ENCODE data around the gene ENG.
"Not testable (repeated sequence)": the region's sequence is repeated elsewhere in the genome, so short reads cannot be mapped to it uniquely, and the experiment has no call there.

The ENG gene

DNA sequence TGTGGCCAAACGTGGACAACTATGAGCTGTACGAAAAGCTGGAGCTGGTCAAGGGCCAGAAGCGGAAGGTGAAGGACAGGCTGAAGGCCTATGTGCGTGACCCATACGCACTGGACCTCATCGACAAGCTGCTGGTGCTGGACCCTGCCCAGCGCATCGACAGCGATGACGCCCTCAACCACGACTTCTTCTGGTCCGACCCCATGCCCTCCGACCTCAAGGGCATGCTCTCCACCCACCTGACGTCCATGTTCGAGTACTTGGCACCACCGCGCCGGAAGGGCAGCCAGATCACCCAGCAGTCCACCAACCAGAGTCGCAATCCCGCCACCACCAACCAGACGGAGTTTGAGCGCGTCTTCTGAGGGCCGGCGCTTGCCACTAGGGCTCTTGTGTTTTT is 65.3 kb downstream of the ENG start:
- Histone ChIP-seq H3K27me3 (ENCODE audit: insufficient read depth, low read length) (no peaks in the 10 kb centered on the region), H3K36me3 (ENCODE audit: insufficient read depth, low read length) (peaks cover 30% of the 10 kb centered on the region), H2AFZ (ENCODE audit: low read length, unreplicated experiment) (no peak overlapping the region), H3K27ac (ENCODE audit: low read depth, low read length) (no peak overlapping the region), H3K79me2 (ENCODE audit: control insufficient read depth, insufficient read depth, low read length, unreplicated experiment) (peaks cover 46% of the 10 kb centered on the region), H3K4me3 (ENCODE audit: low read depth, low read length) (no peak overlapping the region), H3K4me1 (ENCODE audit: control insufficient read depth, insufficient read depth, low read length, unreplicated experiment) (peaks cover 13% of the 10 kb centered on the region)

GRCh38 chr9:127788337-127789011 is 66.0 kb downstream of the ENG start:
- Histone ChIP-seq H3K27me3 (ENCODE audit: insufficient read depth, low read length) (no peaks in the 10 kb centered on the region), H3K79me2 (ENCODE audit: control insufficient read depth, insufficient read depth, low read length, unreplicated experiment) (peaks cover 46% of the 10 kb centered on the region), H3K36me3 (ENCODE audit: insufficient read depth, low read length) (peaks cover 30% of the 10 kb centered on the region), H2AFZ (ENCODE audit: low read length, unreplicated experiment) (no peak overlapping the region), H3K4me3 (ENCODE audit: low read depth, low read length) (no peak overlapping the region), H3K4me1 (ENCODE audit: control insufficient read depth, insufficient read depth, low read length, unreplicated experiment) (peaks cover 13% of the 10 kb centered on the region), H3K27ac (ENCODE audit: low read depth, low read length) (no peak overlapping the region)

GRCh38 chr9:127786773-127787104 is 67.7 kb downstream of the ENG start:
- peak overlapping the region; percentile 92 for H3K27ac ChIP-seq (ENCODE audit: low read depth, low read length)
- peaks cover 26% of the 10 kb centered on the region for H3K36me3 ChIP-seq (ENCODE audit: insufficient read depth, low read length)
- H3K4me3 ChIP-seq (ENCODE audit: low read depth, low read length), result peak overlapping the region; percentile 93
- no peak overlapping the region for H2AFZ ChIP-seq (ENCODE audit: low read length, unreplicated experiment)
- peaks cover 13% of the 10 kb centered on the region for H3K4me1 ChIP-seq (ENCODE audit: control insufficient read depth, insufficient read depth, low read length, unreplicated experiment)
- peaks cover 46% of the 10 kb centered on the region for H3K79me2 ChIP-seq (ENCODE audit: control insufficient read depth, insufficient read depth, low read length, unreplicated experiment)
- H3K27me3 ChIP-seq (ENCODE audit: insufficient read depth, low read length), result no peaks in the 10 kb centered on the region

- Histone ChIP-seq H3K79me2 (ENCODE audit: control insufficient read depth, insufficient read depth, low read length, unreplicated experiment) (peaks cover 46% of the 10 kb centered on the region), H3K27ac (ENCODE audit: low read depth, low read length) (peak within 1 kb of the TSS; percentile 92), H3K4me3 (ENCODE audit: low read depth, low read length) (peak within 1 kb of the TSS; percentile 93), H2AFZ (ENCODE audit: low read length, unreplicated experiment) (peak within 1 kb of the TSS; percentile 79), H3K36me3 (ENCODE audit: insufficient read depth, low read length) (peaks cover 26% of the 10 kb centered on the region), H3K27me3 (ENCODE audit: insufficient read depth, low read length) (no peaks in the 10 kb centered on the region), H3K4me1 (ENCODE audit: control insufficient read depth, insufficient read depth, low read length, unreplicated experiment) (peaks cover 17% of the 10 kb centered on the region)
Measured at GRCh38 chr9:127785933-127786772, 68.3 kb downstream of the ENG start, which contains the start of gene CDK9. Gene CDK9, plus strand, starts transcription at chr9:127786034. Its CDS starts 115 bp downstream, at chr9:127786149.

DNA sequence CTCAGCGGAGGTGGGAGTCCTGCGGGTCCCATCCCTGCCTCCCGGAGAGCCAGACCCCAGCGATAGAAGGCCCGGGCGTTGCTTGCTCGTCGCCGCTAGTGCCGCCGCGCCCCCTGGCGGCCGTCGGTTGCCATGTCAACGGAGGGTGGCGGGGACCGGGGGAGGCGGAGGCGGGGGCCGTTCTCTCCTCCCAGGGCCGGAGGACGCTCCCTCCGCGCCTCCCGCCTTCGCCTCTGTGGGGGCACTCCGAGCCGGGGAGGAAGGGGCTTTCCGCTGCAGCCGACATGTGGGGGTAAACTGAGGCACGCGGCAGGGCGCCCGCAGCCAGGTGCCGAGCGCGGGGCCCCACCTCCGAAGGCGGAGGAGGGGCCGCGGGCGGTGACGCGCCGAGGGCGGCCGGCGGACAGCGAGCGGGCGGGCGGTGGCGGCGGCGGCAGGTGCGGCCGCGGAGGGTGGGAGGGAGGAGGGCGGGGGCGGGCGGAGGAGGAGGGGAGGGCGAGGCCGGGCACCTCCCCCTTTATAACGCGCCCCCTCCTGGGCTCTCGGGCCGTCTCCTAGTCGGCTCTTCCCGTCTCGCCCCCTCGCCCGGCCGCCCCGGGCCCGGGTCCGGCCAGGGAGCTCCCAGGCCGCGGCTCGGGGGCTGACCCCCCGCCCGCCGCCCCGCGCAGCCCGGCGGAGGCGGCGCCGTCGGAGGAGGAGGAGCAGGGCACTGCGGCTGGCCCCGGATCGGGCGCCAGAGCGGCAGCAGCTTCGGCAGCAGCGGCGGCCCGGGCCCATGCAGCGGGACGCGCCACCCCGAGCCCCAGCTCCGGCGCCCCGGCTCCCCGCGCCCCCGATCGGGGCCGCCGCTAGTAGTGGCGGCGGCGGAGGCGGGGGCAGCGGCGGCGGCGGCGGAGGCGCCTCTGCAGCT is 69.2 kb downstream of the ENG start:
- Histone ChIP-seq H3K27me3 (ENCODE audit: insufficient read depth, low read length) (no peaks in the 10 kb centered on the region), H3K27ac (ENCODE audit: low read depth, low read length) (peak overlapping the region; percentile 47; the same call in 1 of the 2 replicates), H3K36me3 (ENCODE audit: insufficient read depth, low read length) (peaks cover 24% of the 10 kb centered on the region), H3K4me1 (ENCODE audit: control insufficient read depth, insufficient read depth, low read length, unreplicated experiment) (peaks cover 17% of the 10 kb centered on the region), H2AFZ (ENCODE audit: low read length, unreplicated experiment) (peak overlapping the region; percentile 79), H3K4me3 (ENCODE audit: low read depth, low read length) (peak overlapping the region; percentile 93), H3K79me2 (ENCODE audit: control insufficient read depth, insufficient read depth, low read length, unreplicated experiment) (peaks cover 42% of the 10 kb centered on the region)

DNA sequence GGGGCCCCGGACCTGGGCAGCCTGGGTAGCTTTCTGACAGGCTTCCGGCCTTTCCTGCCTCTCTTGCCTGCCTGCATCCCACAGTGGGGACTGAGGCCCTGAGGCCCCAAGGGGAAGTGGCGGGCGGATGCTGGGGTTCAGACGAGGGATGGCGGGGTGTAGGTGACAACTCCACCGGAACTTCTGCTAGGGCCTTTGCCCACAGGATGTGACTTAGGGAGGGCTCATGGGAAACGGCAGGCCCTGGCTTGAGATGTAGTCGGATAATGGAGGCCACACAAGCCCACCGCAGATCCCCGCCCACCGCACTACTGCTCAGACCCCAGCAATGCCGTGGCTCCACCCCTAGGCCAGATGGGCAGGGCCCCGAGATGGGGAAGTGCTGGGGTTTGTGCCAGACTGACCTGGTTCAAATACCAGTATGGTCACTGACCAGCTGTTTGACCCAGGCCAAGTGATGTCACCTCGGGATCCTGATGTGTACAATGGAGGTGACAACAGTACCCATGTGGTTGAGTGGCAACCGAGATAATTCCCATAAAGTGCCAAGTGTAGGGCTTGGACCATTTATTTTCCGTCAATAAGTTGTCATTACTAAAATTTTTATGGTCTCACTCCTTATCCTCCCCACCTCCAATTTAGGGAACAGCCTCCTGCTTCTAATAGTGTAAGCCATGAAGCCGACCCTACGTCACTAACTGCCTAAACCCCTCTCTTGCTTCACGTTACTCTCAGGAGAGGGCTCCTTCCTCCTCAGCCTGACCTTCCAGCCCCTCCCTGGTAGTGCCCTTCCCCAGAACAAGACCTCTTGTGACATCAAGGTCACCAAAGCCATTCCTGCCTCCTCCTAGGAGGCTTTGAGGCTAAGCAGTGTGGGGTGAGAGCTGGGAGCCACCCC is 71.1 kb downstream of the ENG start:
- Histone ChIP-seq H3K79me2 (ENCODE audit: control insufficient read depth, insufficient read depth, low read length, unreplicated experiment) (peaks cover 25% of the 10 kb centered on the region), H3K27me3 (ENCODE audit: insufficient read depth, low read length) (no peaks in the 10 kb centered on the region), H3K27ac (ENCODE audit: low read depth, low read length) (no peak overlapping the region), H2AFZ (ENCODE audit: low read length, unreplicated experiment) (no peak overlapping the region), H3K4me1 (ENCODE audit: control insufficient read depth, insufficient read depth, low read length, unreplicated experiment) (peaks cover 17% of the 10 kb centered on the region), H3K36me3 (ENCODE audit: insufficient read depth, low read length) (peaks cover 10% of the 10 kb centered on the region; the same call in 1 of the 2 replicates), H3K4me3 (ENCODE audit: low read depth, low read length) (no peak overlapping the region)

DNA sequence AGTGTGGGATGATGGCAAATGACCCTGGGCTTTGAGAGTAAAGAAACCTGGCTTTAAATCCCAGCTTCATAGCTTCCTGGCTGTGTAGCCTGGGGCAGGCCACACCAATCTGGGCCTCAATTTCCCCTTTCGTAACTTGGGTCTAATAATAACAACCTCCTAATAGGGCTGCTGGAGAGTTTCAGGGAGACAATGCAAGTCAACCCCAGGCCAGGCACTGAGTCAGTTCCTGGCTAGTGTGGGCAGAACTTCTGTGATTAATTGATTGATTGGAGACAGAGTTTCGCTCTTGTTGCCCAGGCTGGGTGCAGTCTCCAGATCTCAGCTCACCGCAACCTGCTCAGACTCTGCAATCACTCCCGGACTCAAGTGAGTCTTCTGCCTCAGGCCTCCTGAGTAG is 72.7 kb downstream of the ENG start:
- H3K4me3 ChIP-seq (ENCODE audit: low read depth, low read length), result no peak overlapping the region
- no peaks in the 10 kb centered on the region for H3K27me3 ChIP-seq (ENCODE audit: insufficient read depth, low read length)
- H3K36me3 ChIP-seq (ENCODE audit: insufficient read depth, low read length), result no peaks in the 10 kb centered on the region
- H3K4me1 ChIP-seq (ENCODE audit: control insufficient read depth, insufficient read depth, low read length, unreplicated experiment), result peaks cover 7% of the 10 kb centered on the region
- peaks cover 10% of the 10 kb centered on the region for H3K79me2 ChIP-seq (ENCODE audit: control insufficient read depth, insufficient read depth, low read length, unreplicated experiment)
- H2AFZ ChIP-seq (ENCODE audit: low read length, unreplicated experiment), result no peak overlapping the region
- H3K27ac ChIP-seq (ENCODE audit: low read depth, low read length), result no peak overlapping the region

DNA sequence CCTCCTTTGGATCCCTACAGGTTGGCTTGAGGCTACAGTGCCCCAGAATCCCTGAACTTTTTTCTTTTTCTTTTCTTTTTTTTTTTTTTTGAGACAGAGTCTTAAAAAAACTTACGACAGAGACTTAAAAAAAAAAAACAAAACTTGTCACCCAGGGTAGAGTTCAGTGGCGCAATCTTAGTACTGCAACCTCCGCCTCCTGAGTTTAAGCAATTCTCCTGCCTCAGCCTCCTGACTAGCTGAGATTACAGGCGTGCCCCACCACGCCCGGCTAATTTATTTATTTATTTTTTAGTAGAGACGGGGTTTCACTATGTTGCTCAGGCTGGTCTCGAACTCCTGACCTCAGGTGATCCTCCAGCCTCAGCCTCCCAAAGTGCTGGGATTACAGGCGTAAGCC is 73.5 kb downstream of the ENG start:
- H3K79me2 ChIP-seq (ENCODE audit: control insufficient read depth, insufficient read depth, low read length, unreplicated experiment); H3K27me3 ChIP-seq (ENCODE audit: insufficient read depth, low read length); H2AFZ ChIP-seq (ENCODE audit: low read length, unreplicated experiment); H3K27ac ChIP-seq (ENCODE audit: low read depth, low read length); H3K4me1 ChIP-seq (ENCODE audit: control insufficient read depth, insufficient read depth, low read length, unreplicated experiment); H3K36me3 ChIP-seq (ENCODE audit: insufficient read depth, low read length); H3K4me3 ChIP-seq (ENCODE audit: low read depth, low read length): not testable (repeated sequence)

DNA sequence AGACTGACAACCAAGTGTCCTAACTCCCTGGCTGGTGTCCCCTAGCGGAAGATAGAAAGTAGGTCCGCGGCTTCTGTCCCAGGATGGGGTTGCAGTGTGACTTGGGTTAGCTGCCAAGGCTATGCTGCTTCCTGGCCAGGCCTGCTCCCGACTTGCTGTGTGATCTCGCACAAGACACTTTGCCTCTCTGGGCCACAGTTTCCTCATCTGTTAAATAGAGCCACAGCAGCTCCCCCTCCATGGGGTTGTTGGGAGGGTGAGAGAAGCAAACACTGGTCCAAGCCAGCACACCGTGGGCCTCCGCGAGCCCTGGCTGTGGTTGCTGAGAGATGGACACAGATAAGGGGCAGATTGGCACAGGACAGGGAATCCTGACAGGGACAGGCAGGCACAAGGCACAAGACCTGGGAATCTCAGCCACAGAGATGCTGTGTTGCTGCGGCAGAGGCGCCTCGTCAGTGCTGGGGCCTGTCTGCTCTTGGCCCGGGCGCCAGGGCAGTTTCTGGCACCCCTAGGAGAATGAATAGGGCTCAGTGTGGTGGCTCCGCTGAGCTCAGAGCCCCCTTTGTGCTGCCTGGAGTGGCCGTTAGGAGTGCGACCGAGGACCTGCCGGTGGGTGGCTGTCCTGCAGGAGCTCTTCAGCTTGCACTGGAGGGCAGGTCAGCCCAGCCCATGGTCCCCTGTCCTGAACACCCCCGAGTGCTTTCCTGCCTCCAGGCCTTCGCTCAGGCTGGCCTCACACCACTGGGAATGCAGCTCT is 74.2 kb downstream of the ENG start:
- Histone ChIP-seq H3K27ac (ENCODE audit: low read depth, low read length) (no peak overlapping the region), H3K4me1 (ENCODE audit: control insufficient read depth, insufficient read depth, low read length, unreplicated experiment) (peaks cover 7% of the 10 kb centered on the region), H3K79me2 (ENCODE audit: control insufficient read depth, insufficient read depth, low read length, unreplicated experiment) (no peaks in the 10 kb centered on the region), H2AFZ (ENCODE audit: low read length, unreplicated experiment) (no peak overlapping the region), H3K4me3 (ENCODE audit: low read depth, low read length) (no peak overlapping the region), H3K36me3 (ENCODE audit: insufficient read depth, low read length) (no peaks in the 10 kb centered on the region), H3K27me3 (ENCODE audit: insufficient read depth, low read length) (no peaks in the 10 kb centered on the region)
